Middle frontal gyrus (tissue), 1 donor: ENCODE data around the gene MRAP2.
"Not testable (repeated sequence)": the region's sequence is repeated elsewhere in the genome, so short reads cannot be mapped to it uniquely, and the experiment has no call there.

Source experiments
- DNase-seq: peaks from one replicate; pipeline ENCODE4 v3.0.0-alpha.2; 2015; ENCODE audit warnings: low spot score; ENCODE audit errors: extremely low spot score

The MRAP2 gene

GRCh38 chr6:84074988-84075781 lies 41.6 kb downstream of the MRAP2 start:
- no peak for DNase-seq

GRCh38 chr6:84077645-84078044 lies 44.1 kb downstream of the MRAP2 start:
- DNase-seq = no peak

GRCh38 chr6:84078335-84078734 lies 44.8 kb downstream of the MRAP2 start:
- no peak for DNase-seq

GRCh38 chr6:84081222-84081621 lies 47.6 kb downstream of the MRAP2 start:
- no peak for DNase-seq

- no peak for DNase-seq
Measured at GRCh38 chr6:84082689-84083265, 49.2 kb downstream of the MRAP2 start.

GRCh38 chr6:84084705-84085104 lies 51.1 kb downstream of the MRAP2 start:
- not testable (repeated sequence) for DNase-seq

- no peak for DNase-seq
Measured at GRCh38 chr6:84086056-84086455, 52.5 kb downstream of the MRAP2 start.

GRCh38 chr6:84086545-84087429 lies 53.2 kb downstream of the MRAP2 start:
- no peak for DNase-seq

- no peak for DNase-seq
Measured at GRCh38 chr6:84089081-84089480, 55.5 kb downstream of the MRAP2 start.

GRCh38 chr6:84089552-84089951 lies 56.0 kb downstream of the MRAP2 start:
- DNase-seq = no peak

GRCh38 chr6:84093441-84094435 lies 60.2 kb downstream of the MRAP2 start:
- no peak for DNase-seq

- no peak for DNase-seq
Measured at GRCh38 chr6:84095156-84095555, 61.6 kb downstream of the MRAP2 start.

GRCh38 chr6:84103029-84103428 lies 69.5 kb downstream of the MRAP2 start:
- DNase-seq = no peak

- DNase-seq = not testable (repeated sequence)
Measured at GRCh38 chr6:84105215-84105924, 71.8 kb downstream of the MRAP2 start.

- DNase-seq = no peak
Measured at GRCh38 chr6:84107495-84107894, 73.9 kb downstream of the MRAP2 start.

- not testable (repeated sequence) for DNase-seq
Measured at GRCh38 chr6:84111351-84111750, 77.8 kb downstream of the MRAP2 start.

- not testable (repeated sequence) for DNase-seq
Measured at GRCh38 chr6:84114933-84115594, 81.5 kb downstream of the MRAP2 start.

GRCh38 chr6:84118191-84118590 lies 84.6 kb downstream of the MRAP2 start:
- no peak for DNase-seq

GRCh38 chr6:84119277-84119676 lies 85.7 kb downstream of the MRAP2 start:
- DNase-seq = no peak

GRCh38 chr6:84123186-84123585 lies 89.6 kb downstream of the MRAP2 start:
- DNase-seq = no peak
